ENCODE data around the gene APMAP. TPM values are rescaled to one million over a fixed set of nuclear protein-coding genes. Genes with fewer than 3 reads are reported as not detected.
A peak's percentile ranks its signal among the peaks of the same experiment; 100 is the strongest.

Gene APMAP
- total RNA-seq, 4 donors from 2014 or later, result 19.0 to 40.9 (median 31.6) TPM

GRCh38 chr20:25014816-25015215 is 22.3 kb upstream of the APMAP start:
- Histone ChIP-seq H3K4me1 (peaks cover 0 to 10% (median 0%) of the 10 kb centered on the region in 4 donors), H3K27me3 (no peaks in the 10 kb centered on the region), H3K27ac (no peak overlapping the region), H3K36me3 (peaks cover 0 to 68% (median 0%) of the 10 kb centered on the region in 3 donors), H3K9me3 (no peaks in the 10 kb centered on the region), H3K4me3 (no peak overlapping the region)
- TF ChIP-seq CTCF (IDR thresholded peaks at IDR 0.05), result no peak
- no peak for TF ChIP-seq POLR2A (IDR thresholded peaks at IDR 0.05)
- peak in 2 of 3 donors; percentile 37 to 42 for DNase-seq

GRCh38 chr20:25013478-25014380 is 21.2 kb upstream of the APMAP start:
- DNase-seq, result peak in 2 of 3 donors; percentile 34 to 41
- Histone ChIP-seq H3K27me3 (no peaks in the 10 kb centered on the region), H3K4me1 (peaks cover 0 to 10% (median 0%) of the 10 kb centered on the region in 4 donors), H3K27ac (no peak overlapping the region), H3K36me3 (peaks cover 0 to 76% (median 0%) of the 10 kb centered on the region in 3 donors), H3K9me3 (no peaks in the 10 kb centered on the region), H3K4me3 (no peak overlapping the region)
- TF ChIP-seq POLR2A (IDR thresholded peaks at IDR 0.05) (no peak), CTCF (IDR thresholded peaks at IDR 0.05) (no peak)

GRCh38 chr20:25012616-25013189 is 20.2 kb upstream of the APMAP start:
- no peak overlapping the region for H3K4me3 ChIP-seq
- H3K27ac ChIP-seq, result no peak overlapping the region
- DNase-seq, result peak in 2 of 3 donors; percentile 27 to 40
- TF ChIP-seq CTCF (IDR thresholded peaks at IDR 0.05) (no peak), POLR2A (IDR thresholded peaks at IDR 0.05) (no peak)
- H3K9me3 ChIP-seq, result no peaks in the 10 kb centered on the region
- H3K27me3 ChIP-seq, result no peaks in the 10 kb centered on the region
- peaks cover 0 to 86% (median 0%) of the 10 kb centered on the region in 3 donors for H3K36me3 ChIP-seq
- H3K4me1 ChIP-seq, result peaks cover 0 to 6% (median 0%) of the 10 kb centered on the region in 4 donors

- Histone ChIP-seq H3K27me3 (no peaks in the 10 kb centered on the region), H3K4me3 (no peak overlapping the region), H3K9me3 (no peaks in the 10 kb centered on the region), H3K27ac (no peak overlapping the region), H3K4me1 (no peaks in the 10 kb centered on the region), H3K36me3 (peaks cover 0 to 95% (median 0%) of the 10 kb centered on the region in 3 donors)
- DNase-seq, result peak in 1 of 3 donors; percentile 39
- TF ChIP-seq POLR2A (IDR thresholded peaks at IDR 0.05) (no peak), CTCF (IDR thresholded peaks at IDR 0.05) (no peak)
Observed at GRCh38 chr20:25011831-25012241, 19.3 kb upstream of the APMAP start.

- Histone ChIP-seq H3K4me1 (no peaks in the 10 kb centered on the region), H3K27me3 (no peaks in the 10 kb centered on the region), H3K36me3 (peaks cover 0 to 97% (median 0%) of the 10 kb centered on the region in 3 donors), H3K27ac (no peak overlapping the region), H3K9me3 (no peaks in the 10 kb centered on the region), H3K4me3 (no peak overlapping the region)
- DNase-seq, result peak in 2 of 3 donors; percentile 27 to 31
- no peak for TF ChIP-seq CTCF (IDR thresholded peaks at IDR 0.05)
- TF ChIP-seq POLR2A (IDR thresholded peaks at IDR 0.05), result no peak
Observed at GRCh38 chr20:25011261-25011660, 18.7 kb upstream of the APMAP start.
